Astrocyte of the hippocampus (primary cell): ENCODE data around the gene NR2F1-AS1.
"Not testable (repeated sequence)": the region's sequence is repeated elsewhere in the genome, so short reads cannot be mapped to it uniquely, and the experiment has no call there.

Experiments
- DNase-seq: peaks from one replicate; pipeline ENCODE4 v3.0.0; 2011; ENCODE audit warnings: low read depth, low spot score

The NR2F1-AS1 gene

DNA sequence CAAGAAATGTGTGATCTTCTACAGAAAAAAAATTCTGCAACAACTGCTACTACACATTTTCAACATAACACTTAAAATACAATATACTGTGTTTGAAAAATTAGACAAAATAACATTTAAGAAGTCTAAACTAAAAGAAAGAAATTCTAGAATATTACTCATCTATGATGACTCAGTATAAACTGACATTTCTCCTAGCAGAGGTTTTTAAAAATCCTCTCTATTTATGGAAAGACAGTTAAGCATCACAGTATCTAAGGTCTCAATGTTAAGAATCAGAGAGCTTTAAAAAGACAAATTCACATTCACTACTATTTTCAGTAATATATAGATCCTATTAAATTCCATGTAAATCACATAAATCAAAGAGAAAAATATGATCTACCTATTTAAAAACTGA lies 61.3 kb downstream of the NR2F1-AS1 start:
- no peak for DNase-seq

DNA sequence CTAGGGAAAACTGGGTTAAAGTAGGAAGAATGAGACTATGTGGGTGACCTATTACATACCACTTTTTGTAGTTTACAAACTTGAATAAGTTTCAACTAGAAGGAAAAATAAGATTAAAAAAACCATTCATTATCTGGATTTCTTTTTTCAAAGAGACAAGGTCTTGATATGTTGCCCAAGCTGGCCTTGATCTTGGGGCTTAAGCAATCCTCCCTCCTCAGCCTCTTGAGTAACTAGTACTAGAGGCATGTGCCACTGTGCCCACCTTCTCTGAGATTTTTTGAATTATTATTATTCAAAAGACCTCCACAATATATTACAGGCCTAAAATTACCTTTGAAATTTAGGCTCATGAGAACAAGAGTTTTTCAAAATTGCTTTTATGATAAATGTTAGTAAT lies 63.2 kb downstream of the NR2F1-AS1 start:
- no peak for DNase-seq

DNA sequence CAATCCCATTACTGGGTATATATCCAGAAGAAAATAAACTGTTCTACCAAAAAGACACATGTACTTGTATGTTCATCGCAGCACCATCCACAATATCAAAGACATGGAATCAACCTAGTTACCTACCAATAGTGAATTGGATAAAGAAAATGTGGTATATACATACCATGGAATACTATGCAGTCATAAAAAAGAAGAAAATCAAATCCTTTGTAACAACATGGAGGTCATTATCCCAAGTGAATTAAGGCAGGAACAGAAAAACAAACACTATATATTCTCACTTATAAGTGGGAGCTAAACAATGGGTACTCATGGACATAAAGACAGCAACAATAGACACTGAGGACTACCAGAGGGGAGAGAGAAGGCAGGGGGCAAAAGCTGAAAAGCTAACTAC lies 67.7 kb downstream of the NR2F1-AS1 start:
- DNase-seq: no peak

DNA sequence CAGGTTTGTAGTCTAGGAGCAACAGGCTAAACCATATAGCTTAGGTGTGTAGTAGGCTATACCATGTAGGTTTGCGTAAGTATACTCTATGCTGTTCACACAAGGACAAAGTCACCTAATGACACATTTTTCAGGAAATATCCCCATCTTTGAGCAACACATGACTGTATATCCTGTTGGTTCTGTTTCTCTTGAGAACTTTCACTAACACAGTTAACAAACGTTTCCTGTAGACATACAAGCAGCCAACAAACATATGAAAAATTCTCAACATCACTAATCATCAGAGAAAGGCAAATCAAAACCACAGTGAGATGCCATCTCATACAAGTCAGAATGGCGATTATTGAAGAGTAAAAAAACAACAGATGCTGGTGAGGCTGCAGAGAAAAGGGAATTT lies 68.2 kb downstream of the NR2F1-AS1 start:
- DNase-seq: peak; percentile 64

DNA sequence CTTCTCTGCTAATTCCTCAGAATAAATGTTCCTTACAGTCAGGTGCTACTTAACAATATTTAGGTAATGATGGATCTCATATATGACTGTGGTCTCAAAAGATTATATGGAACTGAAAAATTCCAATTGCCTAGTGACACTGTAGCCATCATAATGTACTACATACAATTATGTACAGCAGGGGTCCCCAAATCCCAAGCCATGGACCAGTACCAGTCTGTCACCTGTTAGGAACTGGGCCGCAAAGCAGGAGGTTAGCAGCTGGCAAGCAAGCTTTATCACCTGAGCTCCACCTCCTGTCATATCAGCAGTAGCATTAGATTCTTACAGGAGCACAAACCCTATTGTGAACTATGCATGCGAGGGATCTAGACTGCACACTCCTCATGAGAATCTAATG lies 69.6 kb downstream of the NR2F1-AS1 start:
- DNase-seq: no peak

DNA sequence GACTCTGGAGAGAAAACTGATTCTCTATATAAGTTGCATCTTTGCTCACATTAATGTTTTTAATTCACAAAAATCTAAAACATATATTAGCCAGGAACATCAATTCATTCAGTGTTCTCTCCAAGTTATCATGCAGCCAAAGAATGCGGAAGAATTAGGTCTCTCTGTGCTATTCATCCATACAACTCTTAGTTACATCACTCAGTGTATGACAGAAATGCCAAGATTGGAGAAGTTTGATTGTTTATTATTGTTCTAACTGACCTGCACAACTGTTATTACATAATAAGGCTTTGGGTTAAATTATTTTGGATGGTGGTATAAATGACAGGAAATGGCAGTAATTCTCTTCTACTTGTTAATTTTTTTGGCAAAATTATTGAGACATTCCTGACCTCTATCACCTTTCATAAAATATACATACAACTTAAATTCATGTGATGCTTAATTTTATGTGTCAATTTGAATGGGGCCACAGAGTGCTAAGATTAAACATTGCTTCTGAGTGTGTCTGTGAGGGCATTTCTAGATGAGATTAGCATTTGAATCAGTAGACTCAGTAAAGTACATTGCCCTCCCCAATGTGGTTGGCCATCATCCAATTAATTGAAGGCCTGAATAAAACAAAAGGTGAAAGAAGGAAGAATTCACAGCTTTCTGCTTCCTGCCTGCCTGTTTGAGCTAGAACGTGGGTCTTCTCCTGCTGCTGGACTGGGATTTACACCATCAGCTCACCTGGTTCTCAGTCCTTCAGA lies 70.2 kb downstream of the NR2F1-AS1 start:
- peak; percentile 26 for DNase-seq

DNA sequence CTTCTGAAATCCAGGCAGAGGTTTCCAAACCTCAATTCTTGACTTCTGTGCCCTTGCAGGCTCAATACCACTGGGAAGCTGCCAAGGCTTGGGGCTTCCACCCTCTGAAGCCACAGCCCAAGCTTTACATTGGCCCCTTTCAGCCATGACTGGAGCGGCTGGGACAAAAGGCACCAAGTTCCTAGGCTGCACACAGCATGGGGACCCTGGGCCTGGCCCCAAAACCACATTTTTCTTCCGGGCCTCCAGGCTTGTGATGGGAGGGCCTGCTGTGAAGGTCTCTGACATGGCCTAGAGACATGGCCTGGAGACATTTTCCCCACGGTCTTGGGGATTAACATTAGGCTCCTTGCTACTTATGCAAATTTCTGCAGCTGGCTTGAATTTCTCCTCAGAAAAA lies 75.5 kb downstream of the NR2F1-AS1 start:
- peak; percentile 7 for DNase-seq

DNA sequence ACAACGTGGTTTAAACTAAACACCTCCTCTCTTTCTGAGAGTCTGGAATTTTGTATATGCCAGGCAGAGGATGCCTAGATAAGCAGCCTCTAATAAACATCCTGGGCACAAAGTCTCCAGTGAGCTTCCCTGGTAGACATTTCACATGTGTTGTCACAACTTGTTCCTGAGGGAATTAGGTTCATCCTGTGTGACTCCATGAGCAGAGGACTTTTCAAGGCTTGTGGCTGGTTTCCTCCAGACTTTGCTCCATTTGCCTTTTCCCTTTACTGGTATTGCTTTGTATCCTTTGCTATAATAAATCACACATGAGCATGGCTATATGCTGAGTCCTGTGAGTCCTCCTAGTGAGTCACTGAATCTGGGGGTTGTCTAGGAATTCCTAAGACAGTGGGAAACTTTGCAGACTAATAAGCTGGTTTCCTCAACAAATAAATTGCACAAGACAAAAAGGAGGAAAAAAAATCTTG lies 77.4 kb downstream of the NR2F1-AS1 start:
- peak; percentile 83 for DNase-seq

DNA sequence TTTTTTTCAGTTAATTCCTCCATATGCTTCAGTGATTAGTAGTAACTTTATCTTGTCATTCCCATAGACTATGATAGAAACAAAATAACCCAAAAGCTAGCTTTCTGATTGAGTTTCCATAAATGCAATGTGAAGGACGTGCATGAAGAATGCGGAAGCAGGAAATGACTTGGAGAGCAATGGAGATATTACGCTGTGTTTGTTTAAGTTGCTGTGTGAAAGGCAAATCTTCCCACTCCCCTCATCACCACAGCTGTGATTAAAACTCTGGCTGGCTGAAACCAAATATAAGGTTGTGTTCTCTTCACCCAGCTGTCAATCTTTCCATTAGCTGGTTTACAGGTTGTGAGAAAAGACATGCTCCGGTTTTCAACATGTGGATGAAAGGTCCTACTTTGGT lies 83.9 kb downstream of the NR2F1-AS1 start:
- DNase-seq: no peak

DNA sequence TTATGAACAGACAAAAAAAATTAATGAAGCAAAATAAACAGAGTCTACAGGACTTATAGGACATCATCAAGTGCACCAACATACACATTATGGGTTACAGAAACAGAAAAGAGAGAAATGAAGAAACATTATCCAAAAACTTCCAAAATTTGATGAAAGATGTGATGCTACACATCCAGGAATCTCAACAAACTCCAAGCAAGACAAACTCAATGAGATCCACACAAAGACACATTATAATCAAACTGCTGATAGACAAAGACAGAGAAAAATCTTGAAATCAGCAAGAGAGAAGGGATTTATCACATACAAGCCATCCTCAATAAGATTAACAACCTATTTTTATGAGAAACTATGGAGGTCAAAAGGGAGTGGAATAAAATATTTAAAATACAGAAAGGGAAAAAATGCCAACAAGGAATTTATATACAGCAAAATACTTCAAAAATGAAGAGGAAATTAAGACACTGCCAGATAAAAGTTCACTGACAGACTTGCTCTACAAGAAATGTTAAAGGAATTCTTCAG lies 101.0 kb downstream of the NR2F1-AS1 start:
- DNase-seq: no peak

DNA sequence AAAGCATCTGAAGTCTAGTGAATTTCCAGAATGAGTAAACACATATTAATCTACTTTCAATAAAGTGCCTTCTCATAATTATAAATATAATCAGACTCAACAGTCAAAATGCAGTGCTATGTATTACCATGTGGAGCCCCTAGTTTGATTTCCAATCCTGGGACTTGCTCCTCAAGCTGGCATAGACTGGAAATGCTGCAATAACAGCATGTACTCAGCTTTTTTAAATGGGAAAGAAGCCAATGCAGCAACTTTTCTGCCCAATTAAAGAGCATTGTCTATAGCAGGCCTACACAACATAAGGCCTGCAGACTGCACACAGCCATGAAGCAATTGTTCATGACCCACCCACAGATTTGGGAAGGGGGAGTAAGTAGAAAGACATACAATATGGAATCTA lies 103.2 kb downstream of the NR2F1-AS1 start:
- DNase-seq: no peak

DNA sequence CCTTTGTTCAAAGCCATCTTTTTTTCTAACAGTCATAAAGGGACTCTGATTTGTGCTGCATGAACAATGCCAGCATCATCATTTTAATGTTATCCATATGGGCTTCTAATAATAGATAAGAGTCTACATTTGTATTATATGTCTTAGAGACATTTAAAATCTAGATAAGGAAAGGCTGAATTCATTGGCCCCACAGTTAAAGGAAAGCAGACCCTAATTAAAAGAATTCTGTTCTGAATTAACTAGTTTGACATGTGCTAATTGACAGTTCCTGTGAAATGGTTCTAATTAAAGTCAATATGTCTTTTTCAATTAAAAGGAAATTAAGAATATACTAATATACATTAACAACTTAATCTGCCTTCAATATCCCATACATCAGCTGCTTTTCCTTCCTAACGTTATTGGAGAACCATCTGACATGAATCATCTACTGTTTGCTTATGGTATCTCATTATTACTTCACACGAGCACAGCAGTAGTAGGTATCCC lies 104.7 kb downstream of the NR2F1-AS1 start:
- DNase-seq: no peak

DNA sequence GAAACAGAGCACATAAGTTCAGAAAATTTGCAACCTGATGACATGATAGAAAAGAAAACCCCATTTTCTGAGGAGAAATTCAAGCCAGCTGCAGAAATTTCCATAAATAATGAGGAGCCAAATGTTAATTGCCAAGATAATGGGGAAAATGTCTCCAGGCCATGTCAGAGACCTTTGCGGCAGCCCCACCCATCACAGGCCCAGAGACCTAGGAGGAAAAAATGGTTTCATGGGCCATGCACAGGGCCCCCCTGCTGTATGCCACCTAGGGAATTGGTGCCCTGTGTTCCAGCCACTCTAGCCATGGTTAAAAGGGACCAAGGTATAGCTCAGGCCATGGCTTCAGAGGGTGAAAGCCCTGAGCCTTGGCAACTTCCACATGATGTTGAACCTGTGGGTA lies 118.1 kb downstream of the NR2F1-AS1 start:
- DNase-seq: no peak

DNA sequence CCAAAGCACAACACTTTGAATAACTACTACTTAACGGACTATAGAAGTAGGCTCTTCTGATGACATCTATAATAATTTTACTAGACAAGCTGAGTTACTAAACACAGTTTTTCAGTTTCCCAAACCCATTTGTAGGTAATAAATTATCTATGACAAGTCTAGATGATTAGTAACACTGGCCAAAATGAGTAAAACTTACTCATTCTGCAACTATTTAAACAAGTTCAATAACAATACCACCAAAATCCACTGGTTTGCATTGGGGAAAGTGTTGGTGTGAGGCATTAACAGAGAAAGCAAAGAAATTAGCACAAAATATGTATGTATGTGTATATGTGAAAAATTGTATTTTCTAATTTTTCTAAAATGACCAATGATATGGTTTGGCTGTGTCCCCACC lies 119.3 kb downstream of the NR2F1-AS1 start:
- DNase-seq: peak; percentile 8

DNA sequence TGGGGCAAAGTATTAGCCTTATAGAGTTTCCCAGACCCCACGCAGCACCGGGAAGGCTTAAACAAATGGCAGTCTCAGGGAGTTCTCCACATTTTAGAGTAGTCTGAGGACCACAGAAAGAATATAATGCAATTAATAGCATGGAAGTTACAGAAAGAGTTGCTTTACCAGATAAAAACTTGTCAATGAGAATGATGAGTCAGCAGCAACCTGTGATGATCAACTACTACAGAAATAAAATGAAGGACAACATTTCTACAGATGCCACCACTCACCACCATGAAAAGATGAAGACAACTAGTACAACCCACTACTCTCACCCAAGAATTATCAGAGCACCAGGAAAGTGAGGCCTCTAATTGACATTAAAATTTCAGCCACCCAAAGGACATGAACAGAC lies 120.7 kb downstream of the NR2F1-AS1 start:
- no peak for DNase-seq

DNA sequence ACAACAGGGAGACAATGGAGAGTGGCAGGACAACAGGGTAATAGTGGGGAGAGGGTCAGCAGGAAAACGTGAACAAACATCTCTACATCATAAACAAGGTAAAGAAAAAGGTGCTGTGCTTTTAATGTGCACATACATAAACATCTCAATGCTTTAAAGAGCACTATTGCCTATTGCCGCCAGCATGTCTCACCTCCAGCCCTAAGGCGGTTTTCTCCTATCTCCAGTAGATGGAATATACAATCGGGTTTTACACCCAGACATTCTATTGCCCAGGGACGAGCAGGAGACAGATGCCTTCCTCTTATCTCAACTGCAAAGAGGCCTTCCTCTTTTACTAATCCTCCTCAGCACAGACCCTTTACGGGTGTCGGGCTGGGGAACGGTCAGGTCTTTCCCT lies 124.2 kb downstream of the NR2F1-AS1 start:
- not testable (repeated sequence) for DNase-seq

DNA sequence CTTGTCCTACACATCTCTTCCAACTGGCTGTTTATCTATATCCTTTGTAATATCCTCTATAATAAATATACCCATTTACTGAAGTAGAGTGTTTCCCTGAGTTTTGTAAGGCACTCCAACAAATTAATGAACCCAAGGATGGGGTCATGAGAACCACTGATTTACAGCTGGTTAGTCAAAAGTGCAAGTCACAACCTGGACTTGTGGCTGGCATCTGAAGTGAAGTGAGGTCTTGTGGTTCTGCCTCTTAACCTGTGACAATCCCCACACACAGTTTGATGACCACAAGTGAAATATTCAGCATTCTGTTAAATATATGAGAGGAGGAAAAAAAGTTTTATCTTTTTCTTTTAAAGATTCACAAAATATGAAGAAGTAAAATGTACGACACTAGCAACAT lies 126.1 kb downstream of the NR2F1-AS1 start:
- peak; percentile 30 for DNase-seq

DNA sequence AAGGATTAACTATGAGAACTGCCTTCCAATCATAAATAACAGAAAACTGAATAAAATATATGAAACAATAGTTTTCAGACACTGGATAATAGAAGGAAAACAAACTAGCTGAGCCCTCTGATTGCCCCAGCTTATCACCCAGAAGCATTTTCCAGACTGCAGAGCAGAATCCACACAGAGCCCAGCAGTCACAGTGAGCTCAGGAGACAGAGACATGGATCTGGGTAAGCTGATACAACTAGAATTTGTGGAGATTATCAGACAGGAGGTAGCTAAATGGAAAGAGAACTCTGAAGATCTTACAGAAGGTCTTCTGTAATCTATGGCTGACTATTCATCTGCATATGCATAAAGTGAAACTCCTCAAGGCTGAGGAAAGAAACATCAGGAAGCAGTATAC lies 128.8 kb downstream of the NR2F1-AS1 start:
- DNase-seq: no peak

DNA sequence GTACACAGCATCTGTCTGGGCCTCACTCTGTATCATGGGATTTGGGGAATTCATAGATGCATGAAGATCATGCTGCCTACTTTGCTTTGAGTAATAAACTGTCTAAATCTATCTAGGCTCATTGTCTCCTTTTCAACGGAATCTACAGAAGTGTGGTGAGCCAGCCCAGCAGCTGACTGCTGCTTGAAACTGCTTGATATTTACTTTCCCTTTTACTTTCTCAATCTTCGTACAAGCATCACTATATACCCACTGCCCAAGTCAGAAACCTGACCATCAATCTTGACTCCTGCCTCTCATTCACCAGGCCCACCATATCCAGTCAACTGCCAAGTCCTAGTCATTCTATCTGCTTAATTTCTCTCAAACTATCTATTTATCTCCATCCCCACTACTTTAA lies 142.9 kb downstream of the NR2F1-AS1 start:
- DNase-seq: no peak

DNA sequence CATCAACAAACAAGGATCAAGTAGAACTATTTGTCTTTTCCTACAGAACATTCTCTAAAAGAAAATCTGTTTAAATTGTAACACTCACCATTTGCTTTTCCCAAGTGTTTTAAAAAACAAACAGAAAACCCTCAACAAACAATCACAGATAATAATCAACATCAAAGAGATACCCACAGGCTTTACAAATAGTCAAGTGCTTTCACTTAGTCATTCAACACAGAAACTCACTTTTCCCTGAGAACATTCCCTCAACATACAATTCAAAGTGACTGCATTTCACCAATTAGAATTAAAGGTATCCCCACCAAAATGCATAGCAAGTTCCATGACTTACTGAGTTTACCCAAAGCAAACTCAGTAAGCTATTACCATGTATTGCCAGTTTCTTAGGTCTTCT lies 144.9 kb downstream of the NR2F1-AS1 start:
- DNase-seq: no peak

DNA sequence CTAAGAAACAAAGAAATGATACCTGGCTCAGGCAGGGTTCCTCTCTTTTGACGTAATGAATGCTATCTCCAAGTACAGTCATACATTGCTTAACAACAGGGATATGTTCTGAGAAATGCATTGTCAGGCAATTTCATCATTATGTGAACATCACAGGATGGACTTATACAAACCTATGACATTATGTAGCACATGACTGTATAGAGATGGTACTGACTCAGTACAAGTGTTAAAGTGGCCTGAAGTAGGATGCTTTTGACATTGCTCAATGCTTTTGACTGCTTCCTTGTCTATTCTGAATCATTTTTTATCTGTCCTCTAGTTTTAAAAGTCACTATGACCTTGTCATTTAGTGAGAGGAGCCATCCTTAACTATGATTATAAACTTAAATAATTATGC lies 147.6 kb downstream of the NR2F1-AS1 start:
- DNase-seq: no peak

DNA sequence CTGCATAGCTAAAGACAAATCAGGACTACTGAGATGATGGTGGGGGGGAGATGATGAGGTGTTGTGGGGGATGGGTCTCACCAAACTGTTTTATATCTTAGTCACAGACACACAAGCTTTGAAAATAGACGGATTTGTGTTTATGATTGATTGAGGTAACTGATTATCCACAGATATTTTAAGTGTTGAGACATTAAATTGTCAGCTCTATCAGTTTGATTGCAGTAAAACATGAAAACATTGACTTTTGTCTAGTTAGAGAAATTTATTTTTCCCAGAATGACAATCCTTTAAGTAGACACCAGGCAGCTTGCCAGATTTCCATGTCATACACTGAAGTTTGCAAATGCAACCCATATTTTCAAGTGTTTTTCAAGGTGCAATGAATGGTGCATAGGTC lies 149.8 kb downstream of the NR2F1-AS1 start:
- no peak for DNase-seq

DNA sequence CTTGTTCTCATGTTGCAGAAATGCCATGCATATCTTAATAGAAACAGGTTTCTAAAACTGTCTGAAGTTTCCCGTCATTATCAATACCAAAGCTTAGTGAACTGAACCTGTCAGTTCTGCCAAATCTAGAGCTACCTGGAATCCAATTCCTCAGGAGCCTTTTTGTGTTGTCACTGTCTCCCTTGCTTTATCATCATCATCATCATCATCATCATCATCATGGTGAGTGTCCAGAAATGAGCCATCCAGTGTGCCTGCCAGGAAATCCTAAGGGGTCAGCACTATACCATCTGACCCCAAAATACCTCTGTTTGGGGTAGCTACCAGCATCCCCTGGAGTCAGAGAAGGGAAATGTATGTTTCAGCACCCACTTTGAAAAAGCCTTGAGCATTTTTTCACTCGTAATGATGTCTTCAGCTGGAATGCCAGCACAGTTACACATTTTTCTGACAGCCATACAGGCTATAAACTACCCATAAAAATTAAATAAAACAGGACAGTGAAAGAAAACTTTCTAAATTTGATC lies 150.3 kb downstream of the NR2F1-AS1 start:
- no peak for DNase-seq
